Natural killer cell (primary cell): ENCODE data around the gene PPP1R3F. TPM values are rescaled to one million over a fixed set of nuclear protein-coding genes. Genes with fewer than 3 reads are reported as not detected.
A peak's percentile ranks its signal among the peaks of the same experiment; 100 is the strongest.

Experiments
- ATAC-seq, 3 donors: fragments of 150-1000 bp in 2 of 3; fragments of 200-7000 bp in 1 of 3; cut with Tn5 transposase; 1 replicate in 1 of 3; 2 replicates in 2 of 3; pipeline ENCODE4 v1.10.0; 2021; ENCODE audit warnings: mild to moderate bottlenecking in 2 of 3, moderate library complexity in 2 of 3
- DNase-seq, 2 donors: peaks; one replicate each; pipeline versions ENCODE4 v3.0.0 to v3.0.0-alpha.2; 2013 to 2021; ENCODE audit warnings: mixed read lengths in 1 of 2
- H3K27ac ChIP-seq: one replicate; pipeline ENCODE4 v1.5.1; 2013; ENCODE audit warnings: mild to moderate bottlenecking, low read length
- H3K27me3 ChIP-seq: one replicate; pipeline ENCODE4 v1.6.1; 2013; ENCODE audit warnings: low read length; ENCODE audit not compliant: control insufficient read depth, insufficient read depth
- H3K36me3 ChIP-seq: one replicate; pipeline ENCODE4 v1.6.1; 2013; ENCODE audit warnings: low read length; ENCODE audit not compliant: control insufficient read depth, insufficient read depth
- H3K4me1 ChIP-seq: one replicate; pipeline ENCODE4 v1.6.1; 2013; ENCODE audit warnings: low read length; ENCODE audit not compliant: control insufficient read depth, insufficient read depth
- H3K4me3 ChIP-seq: one replicate; pipeline ENCODE4 v1.5.1; 2013; ENCODE audit warnings: low read length
- H3K9me3 ChIP-seq: one replicate; pipeline ENCODE4 v1.6.1; 2013; ENCODE audit warnings: low read length; ENCODE audit not compliant: control insufficient read depth, insufficient read depth
- H3K27ac Mint-ChIP-seq, 2 donors: one replicate each; pipeline ENCODE4 v1.8.0; 2022; ENCODE audit warnings: mild to moderate bottlenecking in 2 of 2, mixed read lengths in 2 of 2, moderate library complexity in 1 of 2
- H3K27me3 Mint-ChIP-seq, 2 donors: one replicate each; pipeline ENCODE4 v1.8.0; 2022; ENCODE audit warnings: low read depth in 2 of 2, mixed read lengths in 2 of 2
- H3K36me3 Mint-ChIP-seq: one replicate; pipeline ENCODE4 v1.8.0; 2022; ENCODE audit warnings: mixed read lengths
- H3K4me1 Mint-ChIP-seq, 2 donors: one replicate each; pipeline ENCODE4 v1.8.0; 2022; ENCODE audit warnings: mixed read lengths in 2 of 2
- H3K4me3 Mint-ChIP-seq: one replicate; pipeline ENCODE4 v1.8.0; 2022; ENCODE audit warnings: mild to moderate bottlenecking, moderate library complexity, mixed read lengths
- H3K9me3 Mint-ChIP-seq, 2 donors: one replicate each; pipeline ENCODE4 v1.8.0; 2022; ENCODE audit warnings: mixed read lengths in 2 of 2
- WGBS: methylation state at CpG from one replicate; pipeline ENCODE4 v1.1.7; 2013; ENCODE audit warnings: missing lambda C conversion rate; ENCODE audit not compliant: insufficient coverage; 5-methylcytosine and 5-hydroxymethylcytosine counted together
- intact Hi-C: fragments of 100-400 bp; cut with micrococcal nuclease; formaldehyde crosslinking; loops from one replicate; pipeline ENCODE4 v1.14.2; 2022
- total RNA-seq, 4 donors: library from RNA; stranded (reverse); fragments of 120-200 nt in 1 of 4; gene quantifications; one replicate each; pipeline versions ENCODE4 v1.2.3 to v1.2.4, GENCODE V29; 2013 to 2022
- TF ChIP-seq, protein P1 (sequence below): fragments of 200-600 bp; IDR thresholded peaks from one replicate; pipeline ENCODE4 v1.8.0; 2022; ENCODE audit warnings: antibody characterized with exemption

The PPP1R3F gene
- total RNA-seq, 3 donors from 2014 or later (not counting 1 experiment from before 2014, with no cell fraction given) = 2.9 to 4.3 (median 3.6) TPM

DNA sequence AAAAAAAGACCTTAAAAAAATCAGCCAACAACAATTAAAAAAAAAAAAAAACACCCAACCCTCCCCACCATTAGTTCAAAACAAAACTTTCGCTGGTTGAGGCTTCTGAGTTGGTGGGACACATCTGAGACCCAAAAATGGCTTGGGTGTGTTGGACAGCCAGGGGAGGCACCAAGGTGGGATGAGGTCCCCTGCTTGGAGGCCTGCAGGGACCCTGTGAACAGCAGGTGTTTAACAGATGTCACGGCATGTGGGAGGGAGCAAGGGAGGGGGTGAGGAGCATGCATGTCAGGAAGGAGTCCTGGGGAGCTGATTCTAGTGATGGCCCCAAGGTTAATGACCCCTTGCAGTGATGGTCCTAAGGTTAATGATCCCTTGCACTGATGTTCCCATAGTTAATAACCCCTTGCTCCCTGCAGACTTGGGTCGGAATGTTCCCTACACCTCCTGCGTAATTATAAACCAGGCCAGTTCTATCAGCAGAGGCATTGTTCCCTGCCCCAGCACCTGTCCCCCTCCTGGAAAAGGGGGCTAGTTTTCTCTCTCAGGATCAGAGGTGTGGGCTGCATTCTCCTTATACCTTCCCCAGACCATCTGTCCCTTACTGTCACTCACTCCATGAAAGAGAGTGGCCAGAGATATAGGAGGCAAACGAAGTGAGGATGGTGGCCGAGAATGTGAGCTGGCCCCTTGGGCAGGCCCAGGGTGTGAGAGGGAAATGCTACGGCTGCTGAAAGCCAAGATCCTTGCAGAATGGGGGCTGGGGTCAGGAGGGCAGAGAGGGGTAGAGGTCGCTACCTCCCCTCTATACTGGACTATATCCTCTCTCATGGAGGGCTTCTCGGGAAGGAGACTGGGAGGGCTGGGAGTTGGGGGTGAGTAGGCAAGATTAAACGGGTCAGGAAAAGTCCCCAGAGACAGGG, 2.8 kb upstream of the PPP1R3F start:
- Mint-ChIP-seq H3K9me3 (no peaks in the 10 kb centered on the region), H3K4me1 (peaks cover 13 to 22% of the 10 kb centered on the region in 2 donors), H3K27ac (no peak overlapping the region), H3K36me3 (no peaks in the 10 kb centered on the region), H3K27me3 (peaks cover 0 to 9% of the 10 kb centered on the region in 2 donors), H3K4me3 (no peak overlapping the region)
- intact Hi-C loops = no loop called here
- Histone ChIP-seq H3K27ac (no peak overlapping the region), H3K36me3 (no peaks in the 10 kb centered on the region), H3K27me3 (no peaks in the 10 kb centered on the region), H3K4me1 (peaks cover 24% of the 10 kb centered on the region), H3K4me3 (no peak overlapping the region), H3K9me3 (no peaks in the 10 kb centered on the region)
- TF ChIP-seq, protein P1, sequence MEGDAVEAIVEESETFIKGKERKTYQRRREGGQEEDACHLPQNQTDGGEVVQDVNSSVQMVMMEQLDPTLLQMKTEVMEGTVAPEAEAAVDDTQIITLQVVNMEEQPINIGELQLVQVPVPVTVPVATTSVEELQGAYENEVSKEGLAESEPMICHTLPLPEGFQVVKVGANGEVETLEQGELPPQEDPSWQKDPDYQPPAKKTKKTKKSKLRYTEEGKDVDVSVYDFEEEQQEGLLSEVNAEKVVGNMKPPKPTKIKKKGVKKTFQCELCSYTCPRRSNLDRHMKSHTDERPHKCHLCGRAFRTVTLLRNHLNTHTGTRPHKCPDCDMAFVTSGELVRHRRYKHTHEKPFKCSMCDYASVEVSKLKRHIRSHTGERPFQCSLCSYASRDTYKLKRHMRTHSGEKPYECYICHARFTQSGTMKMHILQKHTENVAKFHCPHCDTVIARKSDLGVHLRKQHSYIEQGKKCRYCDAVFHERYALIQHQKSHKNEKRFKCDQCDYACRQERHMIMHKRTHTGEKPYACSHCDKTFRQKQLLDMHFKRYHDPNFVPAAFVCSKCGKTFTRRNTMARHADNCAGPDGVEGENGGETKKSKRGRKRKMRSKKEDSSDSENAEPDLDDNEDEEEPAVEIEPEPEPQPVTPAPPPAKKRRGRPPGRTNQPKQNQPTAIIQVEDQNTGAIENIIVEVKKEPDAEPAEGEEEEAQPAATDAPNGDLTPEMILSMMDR = no peak
- WGBS = 97% methylated on average over 7 of the region's 10 CpGs
- no peak for DNase-seq
- ATAC-seq = no peak

DNA sequence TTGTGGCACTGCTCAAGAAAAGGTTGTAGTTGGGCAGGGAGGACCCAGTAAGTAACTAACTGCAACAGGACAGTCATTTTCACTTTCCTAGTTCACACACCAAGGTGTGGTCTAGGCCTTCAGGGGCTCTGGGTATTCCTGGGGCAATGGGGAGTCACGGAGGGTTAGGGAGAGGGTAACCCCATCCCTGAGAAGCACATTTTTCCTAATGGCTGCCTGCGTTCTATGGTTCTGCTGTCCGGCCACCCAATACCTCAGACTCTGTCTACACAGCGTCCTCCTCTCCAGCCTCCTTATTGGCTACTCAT, 937 bp upstream of the PPP1R3F start:
- Mint-ChIP-seq H3K36me3 (no peaks in the 10 kb centered on the region), H3K27me3 (no peaks in the 10 kb centered on the region), H3K9me3 (no peaks in the 10 kb centered on the region), H3K4me3 (peak overlapping the region; percentile 90), H3K27ac (peak overlapping the region; percentile 95 to 96), H3K4me1 (peaks cover 28 to 39% of the 10 kb centered on the region in 2 donors)
- ATAC-seq = no peak
- H3K4me3 ChIP-seq = peak overlapping the region; percentile 43
- peaks cover 42% of the 10 kb centered on the region for H3K4me1 ChIP-seq
- no peaks in the 10 kb centered on the region for H3K27me3 ChIP-seq
- DNase-seq = no peak
- intact Hi-C loops = loop anchor here (1.0 kb wide), 2 partner anchors 41 to 68 kb away; partner anchors contain the start of gene SYP
- no peaks in the 10 kb centered on the region for H3K9me3 ChIP-seq
- no peaks in the 10 kb centered on the region for H3K36me3 ChIP-seq
- TF ChIP-seq, protein P1 = no peak
- WGBS = 0% methylated on average over 4 of the region's 4 CpGs
- H3K27ac ChIP-seq = peak overlapping the region; percentile 100

DNA sequence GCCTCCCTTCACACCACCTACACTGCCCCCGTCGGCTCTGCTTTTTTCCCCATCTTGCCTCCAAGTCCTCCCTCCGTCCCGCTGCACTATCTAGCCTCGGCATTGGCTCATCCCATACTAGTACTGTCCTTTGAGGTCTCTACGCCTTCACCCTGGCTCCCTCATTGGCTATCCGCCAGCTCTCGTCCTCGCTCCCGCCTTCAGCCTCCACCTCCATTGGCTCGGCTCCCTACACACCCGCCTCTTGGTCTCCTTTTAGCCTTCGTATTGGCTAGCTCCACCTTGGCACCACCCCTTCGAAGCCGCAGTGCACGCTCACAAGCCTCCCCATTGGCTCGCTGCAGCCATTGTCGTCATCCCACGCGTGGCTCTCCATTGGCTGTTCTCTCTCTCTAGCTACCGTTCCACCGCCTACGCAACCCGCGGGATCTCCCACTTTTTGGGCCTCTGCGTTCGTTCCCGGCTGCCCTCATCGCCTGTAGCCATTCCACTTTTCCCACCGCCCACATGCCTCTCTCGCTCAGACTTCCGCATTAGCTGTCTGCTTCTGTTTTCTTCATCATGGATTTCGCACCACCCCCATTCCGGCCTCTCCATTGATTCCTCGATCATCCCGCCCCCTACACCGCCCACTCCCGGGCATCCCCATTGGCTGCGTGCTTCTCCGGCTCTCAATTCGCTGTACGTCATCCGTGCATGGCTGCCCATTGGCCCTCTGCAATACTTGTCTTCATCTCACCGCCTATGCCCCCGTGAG, 405 bp upstream of the PPP1R3F start:
- TF ChIP-seq, protein P1 = no peak
- ATAC-seq = peak; percentile 82 to 94 (median 84)
- Mint-ChIP-seq H3K27ac (peak overlapping the region; percentile 95 to 96), H3K4me3 (peak overlapping the region; percentile 90), H3K9me3 (no peaks in the 10 kb centered on the region), H3K27me3 (no peaks in the 10 kb centered on the region), H3K36me3 (no peaks in the 10 kb centered on the region), H3K4me1 (peaks cover 30 to 43% of the 10 kb centered on the region in 2 donors)
- Histone ChIP-seq H3K36me3 (no peaks in the 10 kb centered on the region), H3K4me1 (peaks cover 48% of the 10 kb centered on the region), H3K4me3 (peak overlapping the region; percentile 92), H3K27ac (peak overlapping the region; percentile 100), H3K9me3 (no peaks in the 10 kb centered on the region), H3K27me3 (no peaks in the 10 kb centered on the region)
- under 1% methylated on average over 45 of the region's 45 CpGs for WGBS
- peak; percentile 87 to 97 for DNase-seq
- intact Hi-C loops = loop anchor here (1.0 kb wide), 2 partner anchors 40 to 69 kb away; partner anchors contain the start of gene SYP
